ENCODE results near the gene GZMM.

GZMM gene

GRCh38 chr19:597406-598315 lies 53.8 kb downstream of the GZMM start:
- no peak for DNase-seq (ENCODE audit: low read depth, low spot score)
